Measurements from ENCODE around the gene VWC2.

DNA sequence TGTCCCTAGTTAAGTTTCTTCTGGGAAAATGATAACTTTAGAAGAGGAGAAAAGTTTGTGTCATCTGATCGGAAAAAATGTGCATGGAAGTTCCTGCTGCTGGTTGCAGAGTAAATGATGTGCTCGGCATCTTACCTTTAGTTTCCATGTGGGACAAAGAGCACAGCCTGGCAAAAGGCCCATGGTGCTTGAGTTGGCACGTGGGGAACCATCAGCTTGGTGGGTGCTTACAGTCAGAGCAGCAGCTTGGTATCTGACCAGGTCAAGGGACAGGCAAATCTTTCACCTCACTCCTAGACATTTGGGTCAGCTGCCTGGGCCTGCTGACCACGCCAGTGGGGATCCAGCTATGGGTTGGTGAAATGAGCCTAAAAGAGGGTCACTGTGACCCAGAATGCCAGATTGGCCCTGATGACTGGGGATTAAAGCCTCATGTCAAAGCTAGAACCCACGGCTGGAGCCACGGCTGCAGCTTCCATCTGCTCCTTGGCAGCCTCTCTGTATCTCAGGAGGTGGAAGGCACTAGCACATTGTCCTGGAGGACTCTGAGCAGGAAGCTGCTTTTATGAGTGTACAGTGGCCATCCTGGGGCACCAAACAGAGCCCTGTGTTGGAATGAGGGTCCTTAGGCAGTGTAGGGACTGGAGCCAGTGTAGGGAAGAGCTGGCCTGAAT lies 24.7 kb downstream of the VWC2 start:
- TF ChIP-seq POLR2AphosphoS5 (IDR thresholded peaks at IDR 0.05; ENCODE audit: low read depth, low read length) (no peak), TCF7L2 (IDR thresholded peaks at IDR 0.05; ENCODE audit: low read depth, low read length) (no peak)
- TF ChIP-seq, protein P1, sequence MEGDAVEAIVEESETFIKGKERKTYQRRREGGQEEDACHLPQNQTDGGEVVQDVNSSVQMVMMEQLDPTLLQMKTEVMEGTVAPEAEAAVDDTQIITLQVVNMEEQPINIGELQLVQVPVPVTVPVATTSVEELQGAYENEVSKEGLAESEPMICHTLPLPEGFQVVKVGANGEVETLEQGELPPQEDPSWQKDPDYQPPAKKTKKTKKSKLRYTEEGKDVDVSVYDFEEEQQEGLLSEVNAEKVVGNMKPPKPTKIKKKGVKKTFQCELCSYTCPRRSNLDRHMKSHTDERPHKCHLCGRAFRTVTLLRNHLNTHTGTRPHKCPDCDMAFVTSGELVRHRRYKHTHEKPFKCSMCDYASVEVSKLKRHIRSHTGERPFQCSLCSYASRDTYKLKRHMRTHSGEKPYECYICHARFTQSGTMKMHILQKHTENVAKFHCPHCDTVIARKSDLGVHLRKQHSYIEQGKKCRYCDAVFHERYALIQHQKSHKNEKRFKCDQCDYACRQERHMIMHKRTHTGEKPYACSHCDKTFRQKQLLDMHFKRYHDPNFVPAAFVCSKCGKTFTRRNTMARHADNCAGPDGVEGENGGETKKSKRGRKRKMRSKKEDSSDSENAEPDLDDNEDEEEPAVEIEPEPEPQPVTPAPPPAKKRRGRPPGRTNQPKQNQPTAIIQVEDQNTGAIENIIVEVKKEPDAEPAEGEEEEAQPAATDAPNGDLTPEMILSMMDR (IDR thresholded peaks at IDR 0.05), result no peak
- TF ChIP-seq, protein P2, sequence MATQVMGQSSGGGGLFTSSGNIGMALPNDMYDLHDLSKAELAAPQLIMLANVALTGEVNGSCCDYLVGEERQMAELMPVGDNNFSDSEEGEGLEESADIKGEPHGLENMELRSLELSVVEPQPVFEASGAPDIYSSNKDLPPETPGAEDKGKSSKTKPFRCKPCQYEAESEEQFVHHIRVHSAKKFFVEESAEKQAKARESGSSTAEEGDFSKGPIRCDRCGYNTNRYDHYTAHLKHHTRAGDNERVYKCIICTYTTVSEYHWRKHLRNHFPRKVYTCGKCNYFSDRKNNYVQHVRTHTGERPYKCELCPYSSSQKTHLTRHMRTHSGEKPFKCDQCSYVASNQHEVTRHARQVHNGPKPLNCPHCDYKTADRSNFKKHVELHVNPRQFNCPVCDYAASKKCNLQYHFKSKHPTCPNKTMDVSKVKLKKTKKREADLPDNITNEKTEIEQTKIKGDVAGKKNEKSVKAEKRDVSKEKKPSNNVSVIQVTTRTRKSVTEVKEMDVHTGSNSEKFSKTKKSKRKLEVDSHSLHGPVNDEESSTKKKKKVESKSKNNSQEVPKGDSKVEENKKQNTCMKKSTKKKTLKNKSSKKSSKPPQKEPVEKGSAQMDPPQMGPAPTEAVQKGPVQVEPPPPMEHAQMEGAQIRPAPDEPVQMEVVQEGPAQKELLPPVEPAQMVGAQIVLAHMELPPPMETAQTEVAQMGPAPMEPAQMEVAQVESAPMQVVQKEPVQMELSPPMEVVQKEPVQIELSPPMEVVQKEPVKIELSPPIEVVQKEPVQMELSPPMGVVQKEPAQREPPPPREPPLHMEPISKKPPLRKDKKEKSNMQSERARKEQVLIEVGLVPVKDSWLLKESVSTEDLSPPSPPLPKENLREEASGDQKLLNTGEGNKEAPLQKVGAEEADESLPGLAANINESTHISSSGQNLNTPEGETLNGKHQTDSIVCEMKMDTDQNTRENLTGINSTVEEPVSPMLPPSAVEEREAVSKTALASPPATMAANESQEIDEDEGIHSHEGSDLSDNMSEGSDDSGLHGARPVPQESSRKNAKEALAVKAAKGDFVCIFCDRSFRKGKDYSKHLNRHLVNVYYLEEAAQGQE (IDR thresholded peaks at IDR 0.05; ENCODE audit: insufficient read depth in 1 of 2, low read depth in 2 of 2, low read length in 1 of 2), result no peak
